ENCODE measurements around the gene C19orf53.

- TF ChIP-seq EZH2 (IDR thresholded peaks at IDR 0.05) (no peak), POLR2AphosphoS5 (IDR thresholded peaks at IDR 0.05; ENCODE audit: borderline replicate concordance, low read depth, low read length) (no peak)
Observed at GRCh38 chr19:13744174-13744573, 30.1 kb upstream of the C19orf53 start.

Measured in SK-N-MC (cell line).